GM23248 (cell line): ENCODE data around the gene KCNH2. TPM values are rescaled to one million over a fixed set of nuclear protein-coding genes. Genes with fewer than 3 reads are reported as not detected.

ENCODE experiments used
- DNase-seq: peaks from one replicate; pipeline ENCODE4 v3.0.0-alpha.2; 2015
- H2AFZ ChIP-seq: fragments of 200-600 bp; sonication (generic); 2 replicates; pipeline ENCODE4 v1.6.1; 2016; ENCODE audit warnings: antibody characterized with exemption
- H3F3A ChIP-seq: fragments of 200-600 bp; sonication (generic); 2 replicates; pipeline ENCODE4 v1.6.1; 2016; ENCODE audit warnings: mild to moderate bottlenecking, antibody characterized with exemption, mixed run types; ENCODE audit not compliant: insufficient read depth
- H3K27ac ChIP-seq: fragments of 200-600 bp; sonication (generic); 2 replicates; pipeline ENCODE4 v1.5.1; 2016; ENCODE audit warnings: mild to moderate bottlenecking
- H3K27me3 ChIP-seq: fragments of 200-600 bp; sonication (generic); replicated peaks from 2 replicates; pipeline ENCODE4 v1.6.1; 2016; ENCODE audit warnings: mild to moderate bottlenecking; ENCODE audit not compliant: insufficient read depth
- H3K36me3 ChIP-seq: fragments of 200-600 bp; sonication (generic); 2 replicates; pipeline ENCODE4 v1.6.1; 2016; ENCODE audit warnings: low read depth, mild to moderate bottlenecking
- H3K4me1 ChIP-seq: fragments of 200-600 bp; sonication (generic); 2 replicates; pipeline ENCODE4 v1.6.1; 2016; ENCODE audit warnings: mild to moderate bottlenecking; ENCODE audit not compliant: insufficient read depth
- H3K4me2 ChIP-seq: fragments of 200-600 bp; sonication (generic); one replicate; pipeline ENCODE4 v1.6.1; 2016; ENCODE audit warnings: mild to moderate bottlenecking; ENCODE audit not compliant: unreplicated experiment
- H3K4me3 ChIP-seq: fragments of 200-600 bp; sonication (generic); 2 replicates; pipeline ENCODE4 v1.5.1; 2016; ENCODE audit warnings: mild to moderate bottlenecking
- H3K79me2 ChIP-seq: fragments of 200-600 bp; sonication (generic); 2 replicates; pipeline ENCODE4 v1.6.1; 2016; ENCODE audit warnings: mild to moderate bottlenecking; ENCODE audit not compliant: insufficient read depth
- H3K9ac ChIP-seq: fragments of 200-600 bp; sonication (generic); 2 replicates; pipeline ENCODE4 v1.6.1; 2016; ENCODE audit warnings: mild to moderate bottlenecking
- H3K9me2 ChIP-seq: fragments of 200-600 bp; sonication (generic); 2 replicates; pipeline ENCODE4 v1.6.1; 2016; ENCODE audit warnings: mixed run types, mild to moderate bottlenecking, moderate library complexity; ENCODE audit not compliant: insufficient read depth
- H3K9me3 ChIP-seq: fragments of 200-600 bp; sonication (generic); one replicate; pipeline ENCODE4 v1.6.1; 2017; ENCODE audit warnings: low read depth
- H4K20me1 ChIP-seq: fragments of 200-600 bp; sonication (generic); 2 replicates; pipeline ENCODE4 v1.6.0; 2016; ENCODE audit not compliant: insufficient read depth
- EZH2 ChIP-seq: fragments of 200-600 bp; sonication (generic); IDR thresholded peaks from 2 replicates; pipeline ENCODE4 v1.6.1; 2018; ENCODE audit warnings: antibody characterized with exemption, mild to moderate bottlenecking; ENCODE audit not compliant: insufficient read depth, poor library complexity, severe bottlenecking
- EZH2phosphoT487 ChIP-seq: fragments of 200-600 bp; sonication (generic); IDR thresholded peaks from 2 replicates; pipeline ENCODE4 v1.6.1; 2018; ENCODE audit warnings: antibody characterized with exemption, moderate library complexity, mild to moderate bottlenecking, low read depth; ENCODE audit not compliant: insufficient read depth
- WGBS, 2 experiments: methylation state at CpG; one replicate each; pipeline ENCODE4 v1.1.6; 2015 to 2017; ENCODE audit warnings: low lambda C conversion rate in 2 of 2, low coverage in 1 of 2; ENCODE audit errors: missing lambda C conversion rate in 2 of 2; 5-methylcytosine and 5-hydroxymethylcytosine counted together
- in situ Hi-C: fragments of 300-500 bp; cut with MboI; formaldehyde crosslinking; loops from 2 replicates; pipeline ENCODE4 v1.15.0; 2020
- polyA plus RNA-seq: library from polyadenylated mRNA; unstranded; fragments of >200 nt; fragmentation: Nextera tagmentation; extraction: Ambion mirVana; gene quantifications from 2 replicates; pipeline ENCODE4 v1.2.1, GENCODE V29; 2016
- total RNA-seq: library from RNA; depleted of rRNA; stranded (reverse); fragments of >200 nt; shearing (Covaris generic); gene quantifications from 2 replicates; pipeline ENCODE4 v1.2.3, GENCODE V29; 2014

Gene KCNH2
- total and polyA plus RNA-seq, 2 experiments from 2014 or later, result not detected

GRCh38 chr7:150971242-150972022 is 6.7 kb downstream of the KCNH2 start:
- Histone ChIP-seq H3K36me3 (no peaks in the 10 kb centered on the region), H3K79me2 (no peaks in the 10 kb centered on the region), H4K20me1 (no peaks in the 10 kb centered on the region), H2AFZ (no peak overlapping the region), H3F3A (no peaks in the 10 kb centered on the region), H3K27ac (no peak overlapping the region), H3K4me2 (no peak overlapping the region), H3K9ac (no peak overlapping the region), H3K9me2 (no peaks in the 10 kb centered on the region), H3K4me1 (no peaks in the 10 kb centered on the region), H3K4me3 (no peak overlapping the region), H3K9me3 (no peaks in the 10 kb centered on the region), H3K27me3 (peaks cover 65% of the 10 kb centered on the region)
- in situ Hi-C loops, result no loop called here
- 39 to 52% methylated on average over 15 to 16 of the region's 16 CpGs for WGBS, 2 experiments
- DNase-seq, result no peak
- TF ChIP-seq EZH2 (no peak), EZH2phosphoT487 (no peak)

- Histone ChIP-seq H3K27ac (no peak overlapping the region), H3K9ac (no peak overlapping the region), H4K20me1 (no peaks in the 10 kb centered on the region), H3K4me3 (no peak overlapping the region), H3K36me3 (no peaks in the 10 kb centered on the region), H3K27me3 (peaks cover 65% of the 10 kb centered on the region), H3F3A (no peaks in the 10 kb centered on the region), H3K4me1 (no peaks in the 10 kb centered on the region), H3K79me2 (no peaks in the 10 kb centered on the region), H3K9me2 (no peaks in the 10 kb centered on the region), H3K9me3 (no peaks in the 10 kb centered on the region), H3K4me2 (no peak overlapping the region), H2AFZ (no peak overlapping the region)
- TF ChIP-seq EZH2phosphoT487, result no peak
- no peak for TF ChIP-seq EZH2
- in situ Hi-C loops, result no loop called here
- 49 to 52% methylated on average over 8 to 11 of the region's 11 CpGs for WGBS, 2 experiments
- DNase-seq, result no peak
Measured at GRCh38 chr7:150970424-150970823, 7.7 kb downstream of the KCNH2 start.

- no peaks in the 10 kb centered on the region for H3K9me2 ChIP-seq
- no peak overlapping the region for H3K9ac ChIP-seq
- no peak overlapping the region for H2AFZ ChIP-seq
- H3K4me1 ChIP-seq, result no peaks in the 10 kb centered on the region
- TF ChIP-seq EZH2, result no peak
- TF ChIP-seq EZH2phosphoT487, result no peak
- H4K20me1 ChIP-seq, result no peaks in the 10 kb centered on the region
- H3K4me3 ChIP-seq, result no peak overlapping the region
- no peak for DNase-seq
- in situ Hi-C loops, result no loop called here
- H3K27ac ChIP-seq, result no peak overlapping the region
- H3K9me3 ChIP-seq, result no peaks in the 10 kb centered on the region
- 35 to 43% methylated on average over 7 of the region's 7 CpGs for WGBS, 2 experiments
- no peaks in the 10 kb centered on the region for H3F3A ChIP-seq
- H3K4me2 ChIP-seq, result no peak overlapping the region
- H3K79me2 ChIP-seq, result no peaks in the 10 kb centered on the region
- peaks cover 65% of the 10 kb centered on the region for H3K27me3 ChIP-seq
- no peaks in the 10 kb centered on the region for H3K36me3 ChIP-seq
Measured at GRCh38 chr7:150969475-150969874, 8.6 kb downstream of the KCNH2 start.

GRCh38 chr7:150968734-150969372 is 9.3 kb downstream of the KCNH2 start:
- H2AFZ ChIP-seq, result no peak overlapping the region
- no peak overlapping the region for H3K27ac ChIP-seq
- TF ChIP-seq EZH2, result no peak
- H3K9me2 ChIP-seq, result no peaks in the 10 kb centered on the region
- H3K27me3 ChIP-seq, result peaks cover 69% of the 10 kb centered on the region
- in situ Hi-C loops, result no loop called here
- WGBS, 2 experiments, result 4 to 5% methylated on average over 15 to 16 of the region's 16 CpGs
- H3F3A ChIP-seq, result no peaks in the 10 kb centered on the region
- no peaks in the 10 kb centered on the region for H3K4me1 ChIP-seq
- no peaks in the 10 kb centered on the region for H3K79me2 ChIP-seq
- no peaks in the 10 kb centered on the region for H4K20me1 ChIP-seq
- no peak overlapping the region for H3K9ac ChIP-seq
- H3K9me3 ChIP-seq, result no peaks in the 10 kb centered on the region
- DNase-seq, result peak; percentile 60
- no peaks in the 10 kb centered on the region for H3K36me3 ChIP-seq
- H3K4me2 ChIP-seq, result no peak overlapping the region
- 0 out of 2 replicates have a peak overlapping the region, but pooled peaks have one; percentile 11 for H3K4me3 ChIP-seq
